Large intestine (tissue), 3 donors: Measurements from ENCODE around the gene NEDD8. TPM values are rescaled to one million over a fixed set of nuclear protein-coding genes. Genes with fewer than 3 reads are reported as not detected.

Experiments used
- DNase-seq, 2 donors: peaks; one replicate each; pipeline versions ENCODE4 v3.0.0 to v3.0.0-alpha.2; 2013
- H3K27ac ChIP-seq: one replicate; pipeline ENCODE4 v1.5.1; 2013; ENCODE audit warnings: low read length
- H3K27me3 ChIP-seq: 2 replicates; pipeline ENCODE4 v1.6.1; 2013; ENCODE audit warnings: low read length; ENCODE audit not compliant: control insufficient read depth, insufficient read depth
- H3K36me3 ChIP-seq: 2 replicates; pipeline ENCODE4 v1.6.1; 2013; ENCODE audit warnings: low read length; ENCODE audit not compliant: control insufficient read depth, insufficient read depth
- H3K4me1 ChIP-seq: one replicate; pipeline ENCODE4 v1.6.1; 2013; ENCODE audit warnings: low read length; ENCODE audit not compliant: control insufficient read depth, insufficient read depth
- H3K4me3 ChIP-seq: one replicate; pipeline ENCODE4 v1.5.1; 2013; ENCODE audit warnings: low read length
- H3K9me3 ChIP-seq: one replicate; pipeline ENCODE4 v1.6.1; 2013; ENCODE audit warnings: mild to moderate bottlenecking, low read depth, low read length, moderate library complexity; ENCODE audit not compliant: control insufficient read depth
- WGBS: methylation state at CpG from one replicate; pipeline ENCODE4 v1.1.5; 2013; ENCODE audit warnings: low lambda C conversion rate; ENCODE audit not compliant: insufficient coverage; 5-methylcytosine and 5-hydroxymethylcytosine counted together
- polyA plus RNA-seq: library from polyadenylated mRNA; unstranded; fragments of 120-200 nt; gene quantifications from one replicate; pipeline ENCODE4 v1.2.1, GENCODE V29; 2013

The NEDD8 gene
- polyA plus RNA-seq, 1 donor, result 194 TPM

DNA sequence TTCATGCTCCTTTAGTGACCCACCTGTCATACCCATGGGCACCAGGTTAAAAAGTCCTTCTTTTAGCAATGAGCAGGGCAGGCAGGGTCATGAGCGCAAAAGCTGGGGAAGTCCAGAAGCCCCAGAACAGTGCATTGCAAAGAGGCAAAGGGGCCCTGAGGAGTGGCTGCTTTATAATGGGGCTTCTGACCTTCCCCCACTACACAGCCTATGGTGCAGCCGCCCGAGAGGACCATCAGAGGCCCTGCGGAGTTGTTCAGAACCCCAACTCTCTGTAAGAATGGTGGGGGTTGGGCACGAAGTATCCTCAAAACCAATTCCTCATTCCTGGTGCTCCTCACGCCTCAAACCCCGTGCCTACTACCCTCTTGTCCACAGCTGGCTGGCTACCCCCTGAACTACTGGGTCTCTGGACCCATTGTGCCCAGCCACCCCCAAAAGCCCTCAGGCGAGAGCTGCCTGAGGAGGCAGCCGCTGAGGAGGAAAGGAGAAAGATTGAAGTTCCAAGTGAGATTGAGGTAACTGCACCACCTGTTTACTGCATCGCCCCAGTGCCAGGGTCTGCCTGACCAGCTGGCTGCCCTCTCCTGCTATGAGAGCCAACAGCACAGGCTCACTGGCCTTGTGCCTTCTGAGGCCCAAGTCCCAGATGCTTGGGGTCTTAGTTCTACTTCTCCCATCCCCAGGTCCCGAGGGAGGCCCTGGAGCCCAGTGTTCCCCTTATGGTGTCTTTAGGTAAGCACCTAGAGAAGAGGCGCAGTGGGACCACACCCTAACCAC lies 53.6 kb downstream of the NEDD8 start:
- Histone ChIP-seq H3K36me3 (peaks cover 85% of the 10 kb centered on the region), H3K4me1 (peaks cover 56% of the 10 kb centered on the region), H3K27ac (peak overlapping the region; percentile 91), H3K4me3 (no peak overlapping the region), H3K27me3 (no peaks in the 10 kb centered on the region), H3K9me3 (no peaks in the 10 kb centered on the region)
- no CpG with 5 or more reads among the region's 12 CpGs for WGBS
- DNase-seq, result no peak

- Histone ChIP-seq H3K9me3 (no peaks in the 10 kb centered on the region), H3K4me1 (peaks cover 61% of the 10 kb centered on the region), H3K36me3 (peaks cover 85% of the 10 kb centered on the region), H3K27me3 (no peaks in the 10 kb centered on the region), H3K4me3 (no peak overlapping the region), H3K27ac (no peak overlapping the region)
- no peak for DNase-seq
- no CpG with 5 or more reads among the region's 14 CpGs for WGBS
Measured at GRCh38 chr14:24177891-24178290, 54.3 kb downstream of the NEDD8 start.

DNA sequence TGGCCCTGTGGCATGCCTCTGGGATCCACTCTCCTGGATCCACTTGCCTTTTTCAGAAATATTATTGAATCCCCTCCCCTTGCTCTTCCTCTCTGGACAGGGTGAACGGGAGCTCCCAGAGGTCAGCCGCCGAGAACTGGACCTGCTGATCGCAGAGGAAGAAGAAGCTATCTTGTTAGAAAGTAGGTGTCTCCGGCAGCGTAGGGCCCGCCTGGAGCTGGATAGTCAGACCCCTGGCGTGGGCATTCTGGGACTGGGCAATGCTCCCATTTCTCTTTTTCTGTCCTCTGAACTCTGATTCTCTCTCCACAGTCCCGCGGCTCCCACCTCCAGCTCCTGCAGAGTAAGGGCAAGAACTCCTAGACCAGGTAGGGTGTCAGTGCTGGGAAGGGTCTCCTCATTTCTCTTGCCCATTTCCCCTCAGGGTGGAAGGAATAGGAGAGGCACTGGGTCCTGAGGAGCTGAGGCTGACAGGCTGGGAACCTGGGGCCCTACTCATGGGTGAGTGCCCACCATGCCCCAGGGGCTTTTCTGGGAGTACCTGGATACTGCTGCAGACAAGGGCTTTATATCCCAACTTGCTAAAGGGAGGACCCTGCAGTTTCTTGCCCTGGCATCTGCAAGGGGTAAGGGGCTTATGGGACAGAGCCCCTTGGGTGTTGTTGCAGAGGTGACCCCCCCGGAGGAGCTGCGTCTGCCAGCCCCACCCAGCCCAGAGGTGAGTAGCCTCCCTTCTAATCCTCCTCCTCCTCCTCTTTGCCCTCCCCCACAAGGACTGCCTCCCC lies 54.9 kb downstream of the NEDD8 start:
- no peaks in the 10 kb centered on the region for H3K9me3 ChIP-seq
- no CpG with 5 or more reads among the region's 12 CpGs for WGBS
- DNase-seq, result no peak
- no peak overlapping the region for H3K27ac ChIP-seq
- no peak overlapping the region for H3K4me3 ChIP-seq
- H3K4me1 ChIP-seq, result peaks cover 60% of the 10 kb centered on the region
- no peaks in the 10 kb centered on the region for H3K27me3 ChIP-seq
- peaks cover 78% of the 10 kb centered on the region for H3K36me3 ChIP-seq

DNA sequence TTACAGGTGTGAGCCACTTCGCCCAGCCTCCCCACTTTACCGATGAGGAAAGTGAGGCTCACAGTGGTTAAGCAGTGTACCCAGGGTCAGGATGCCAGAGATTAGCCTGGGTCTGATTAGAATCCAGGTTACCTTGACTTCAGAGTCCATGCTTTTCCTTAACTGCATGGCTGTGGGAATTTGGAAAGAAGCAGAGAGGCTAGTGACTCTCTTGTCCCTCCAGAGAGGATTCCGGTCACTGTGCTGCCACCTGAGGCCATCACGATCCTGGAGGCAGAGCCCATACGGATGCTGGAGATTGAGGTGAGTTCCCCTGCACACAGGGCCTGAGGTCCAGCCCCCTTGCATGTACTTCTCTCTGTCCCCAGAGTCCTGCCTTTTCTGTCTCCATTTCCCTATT lies 55.6 kb downstream of the NEDD8 start:
- no CpG with 5 or more reads among the region's 5 CpGs for WGBS
- Histone ChIP-seq H3K36me3 (peaks cover 72% of the 10 kb centered on the region), H3K4me1 (peaks cover 57% of the 10 kb centered on the region)

GRCh38 chr14:24172871-24173281 lies 59.3 kb downstream of the NEDD8 start:
- peak overlapping the region; percentile 74 for H3K4me3 ChIP-seq
- H3K27ac ChIP-seq, result peak overlapping the region; percentile 82
- no CpG with 5 or more reads among the region's 20 CpGs for WGBS
- no peaks in the 10 kb centered on the region for H3K27me3 ChIP-seq
- no peak for DNase-seq
- H3K9me3 ChIP-seq, result no peaks in the 10 kb centered on the region
- peaks cover 42% of the 10 kb centered on the region for H3K36me3 ChIP-seq
- peaks cover 24% of the 10 kb centered on the region for H3K4me1 ChIP-seq

More for the DNA sequence above, 55.6 kb downstream of the NEDD8 start:
- H3K9me3 ChIP-seq, result no peaks in the 10 kb centered on the region
- no peak for DNase-seq
- no peak overlapping the region for H3K27ac ChIP-seq
- H3K4me3 ChIP-seq, result no peak overlapping the region
- H3K27me3 ChIP-seq, result no peaks in the 10 kb centered on the region

DNA sequence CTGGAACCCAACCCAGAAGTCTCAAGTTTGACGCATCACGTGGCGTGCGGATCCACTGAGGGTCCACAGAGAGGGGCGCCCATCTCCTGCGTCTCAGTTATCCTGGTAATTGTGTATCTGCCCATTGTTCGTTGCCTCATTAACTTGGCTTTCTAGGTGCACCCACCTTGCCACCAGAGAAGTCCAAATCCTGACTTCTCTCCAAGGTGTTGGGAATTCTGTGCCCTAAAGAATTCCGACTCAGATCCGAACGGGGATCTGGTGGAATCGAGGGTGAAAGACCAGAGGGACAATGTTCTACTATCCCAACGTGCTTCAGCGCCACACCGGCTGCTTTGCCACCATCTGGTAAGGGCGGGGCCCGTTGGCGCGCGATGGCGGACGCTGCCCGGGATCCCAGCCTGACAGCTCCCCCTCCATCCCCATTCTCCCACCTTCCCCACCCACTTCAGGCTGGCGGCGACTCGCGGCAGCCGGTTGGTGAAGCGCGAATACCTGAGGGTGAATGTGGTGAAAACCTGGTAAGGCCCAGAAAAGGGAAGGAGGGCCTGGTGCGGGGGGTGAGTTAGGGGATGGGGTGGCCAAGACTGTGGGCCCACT lies 59.8 kb downstream of the NEDD8 start:
- Histone ChIP-seq H3K9me3 (no peaks in the 10 kb centered on the region), H3K4me3 (peak overlapping the region; percentile 74), H3K4me1 (peaks cover 18% of the 10 kb centered on the region), H3K27me3 (no peaks in the 10 kb centered on the region), H3K27ac (peak overlapping the region; percentile 82), H3K36me3 (peaks cover 41% of the 10 kb centered on the region)
- DNase-seq, result peak in 1 of 2 donors; percentile 40
- no CpG with 5 or more reads among the region's 30 CpGs for WGBS

- Histone ChIP-seq H3K27me3 (no peaks in the 10 kb centered on the region), H3K36me3 (peaks cover 37% of the 10 kb centered on the region), H3K27ac (peak within 1 kb of the TSS; percentile 82), H3K4me1 (peaks cover 13% of the 10 kb centered on the region), H3K4me3 (peak within 1 kb of the TSS; percentile 74), H3K9me3 (no peaks in the 10 kb centered on the region)
- no CpG with 5 or more reads among the region's 63 CpGs for WGBS
- DNase-seq, result peak; percentile 98 to 99
Measured at GRCh38 chr14:24171422-24172260, 60.5 kb downstream of the NEDD8 start, which contains the start of gene REC8. TSS of gene REC8 (plus strand) at chr14:24172080. CDS start at chr14:24172553, 473 bp downstream.

DNA sequence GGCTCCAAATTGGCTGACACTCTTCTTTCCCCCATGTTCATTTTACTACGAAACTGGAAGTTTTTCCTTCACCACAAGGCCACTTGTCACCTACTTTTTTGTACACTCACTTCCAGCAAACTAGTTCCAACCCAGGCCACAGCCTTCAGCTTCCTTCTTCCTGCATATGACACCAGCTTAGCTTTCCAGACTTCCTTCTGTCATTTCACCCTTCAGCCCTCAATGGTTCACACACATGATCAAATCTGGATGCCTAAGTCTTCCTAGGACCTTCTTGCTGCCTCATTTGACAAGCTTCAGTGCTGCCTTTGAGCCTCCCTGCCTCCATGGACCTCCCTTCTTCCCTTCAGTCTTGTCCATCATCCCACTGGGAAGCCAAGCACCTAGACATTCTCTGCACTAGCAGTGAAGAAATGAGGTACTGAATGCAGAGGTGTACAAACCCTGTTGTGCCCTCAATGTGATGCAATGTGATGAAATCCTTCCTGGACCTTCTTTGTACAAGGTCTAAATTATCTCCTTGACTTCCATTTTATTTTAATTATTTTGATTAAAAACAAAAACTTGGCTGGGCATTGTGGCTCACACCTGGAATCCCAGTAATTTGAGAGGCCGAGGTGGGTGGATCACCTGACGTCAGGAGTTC lies 64.6 kb downstream of the NEDD8 start:
- peaks cover 55% of the 10 kb centered on the region for H3K36me3 ChIP-seq
- DNase-seq, result no peak
- no peak overlapping the region for H3K4me3 ChIP-seq
- 80% methylated on average over 1 of the region's 3 CpGs for WGBS
- no peaks in the 10 kb centered on the region for H3K27me3 ChIP-seq
- H3K27ac ChIP-seq, result no peak overlapping the region
- H3K9me3 ChIP-seq, result no peaks in the 10 kb centered on the region
- peaks cover 14% of the 10 kb centered on the region for H3K4me1 ChIP-seq
